Kidney (tissue), 14 donors: ENCODE data around the gene FRMD3. TPM values are rescaled to one million over a fixed set of nuclear protein-coding genes. Genes with fewer than 3 reads are reported as not detected.

Experiments
- DNase-seq, 5 donors: peaks; one replicate each; pipeline ENCODE4 v3.0.0-alpha.2; 2013 to 2020
- FAIRE-seq: peaks from 2 replicates; lab custom pipeline; 2012; peaks lifted over from hg19 to GRCh38; lab: Jason Lieb, UNC
- H3K27ac ChIP-seq, 2 donors: one replicate each; pipeline ENCODE4 v1.7.0; 2013; ENCODE audit warnings: low read depth in 2 of 2, low read length in 2 of 2, inconsistent platforms in 1 of 2
- H3K27me3 ChIP-seq: one replicate; pipeline ENCODE4 v1.7.1; 2013; ENCODE audit warnings: low read length, inconsistent platforms; ENCODE audit not compliant: control insufficient read depth, insufficient read depth
- H3K36me3 ChIP-seq, 3 donors: one replicate each; pipeline versions ENCODE4 v1.7.0 to v1.7.1; 2013; ENCODE audit warnings: low read length in 3 of 3, control low read depth in 1 of 3, inconsistent platforms in 1 of 3; ENCODE audit not compliant: insufficient read depth in 3 of 3, control insufficient read depth in 2 of 3
- H3K4me1 ChIP-seq, 3 donors: one replicate each; pipeline versions ENCODE4 v1.7.0 to v1.7.1; 2013; ENCODE audit warnings: low read length in 3 of 3, inconsistent platforms in 1 of 3, low read depth in 1 of 3; ENCODE audit not compliant: control insufficient read depth in 2 of 3, insufficient read depth in 2 of 3
- H3K4me3 ChIP-seq, 3 donors: one replicate each; pipeline versions ENCODE4 v1.7.0 to v1.8.1; 2013; ENCODE audit warnings: low read length in 3 of 3, control low read depth in 1 of 3, inconsistent platforms in 1 of 3
- H3K9ac ChIP-seq, 3 donors: one replicate each; pipeline versions ENCODE4 v1.7.0 to v1.7.1; 2013; ENCODE audit warnings: low read length in 3 of 3, control low read depth in 1 of 3, inconsistent platforms in 1 of 3
- H3K9me3 ChIP-seq, 3 donors: one replicate each; pipeline versions ENCODE4 v1.7.0 to v1.7.1; 2013; ENCODE audit warnings: low read length in 3 of 3, control low read depth in 1 of 3, inconsistent platforms in 1 of 3; ENCODE audit not compliant: control insufficient read depth in 2 of 3, insufficient read depth in 1 of 3
- CTCF ChIP-seq: IDR thresholded peaks from 3 replicates; pipeline ENCODE4 v1.5.1; 2012; ENCODE audit warnings: mild to moderate bottlenecking, moderate library complexity, borderline replicate concordance; ENCODE audit not compliant: insufficient read depth; ENCODE audit errors: extremely low read depth
- intact Hi-C: fragments of 100-400 bp; cut with DNase I; formaldehyde crosslinking; loops from one replicate; pipeline ENCODE4 v1.11.1; 2022
- polyA plus RNA-seq: library from polyadenylated mRNA; stranded (reverse); fragments of 350-450 nt; fragmentation: Illumina TruSeq; extraction: RNeasy Lipid Tissue Mini Kit (QIAGEN cat#74804); gene quantifications from one replicate; pipeline ENCODE4 v1.2.3, GENCODE V29; 2014; ENCODE audit warnings: low read depth, low replicate concordance; ENCODE audit not compliant: insufficient read depth
- total RNA-seq: library from RNA; stranded (reverse); fragmentation: NEBNext Ultra II Directional; extraction: Animal tissue kit (Norgen Biotek cat#: 25700); gene quantifications from one replicate; pipeline ENCODE4 v1.2.1, GENCODE V29; 2021
- donor health status: control.
- donor health status: control.
- donor health status: control.
- donor health status: control.
- donor health status: control.
- donor health status: DM: yes; HTN: yes; CAD: no.
- donor health status: Normal renal cell carcinoma (clear cell type).

The FRMD3 gene
- total and polyA plus RNA-seq, 2 donors from 2014 or later: 9.9 to 11.0 TPM

GRCh38 chr9:83535736-83536135 lies 2.5 kb downstream of the FRMD3 start:
- intact Hi-C loops: no loop called here
- Histone ChIP-seq H3K4me1 (peaks cover 0 to 5% (median 4%) of the 10 kb centered on the region in 3 donors), H3K27me3 (peaks cover 3% of the 10 kb centered on the region), H3K27ac (no peak overlapping the region), H3K4me3 (no peak overlapping the region), H3K9me3 (no peaks in the 10 kb centered on the region), H3K9ac (no peak overlapping the region), H3K36me3 (no peaks in the 10 kb centered on the region)
- DNase-seq: no peak
- TF ChIP-seq CTCF: no peak
- FAIRE-seq: no peak

GRCh38 chr9:83533296-83533695 lies 4.9 kb downstream of the FRMD3 start:
- no peak overlapping the region for H3K9ac ChIP-seq
- intact Hi-C loops: no loop called here
- no peak for DNase-seq

GRCh38 chr9:83526901-83527300 lies 11.3 kb downstream of the FRMD3 start:
- Histone ChIP-seq H3K4me1 (peaks cover 0 to 3% (median 0%) of the 10 kb centered on the region in 3 donors), H3K9ac (no peak overlapping the region), H3K27ac (no peak overlapping the region), H3K4me3 (no peak overlapping the region), H3K36me3 (no peaks in the 10 kb centered on the region), H3K27me3 (no peaks in the 10 kb centered on the region), H3K9me3 (no peaks in the 10 kb centered on the region)
- FAIRE-seq (no peak), DNase-seq (peak in 2 of 5 donors; percentile 49 to 57)
- TF ChIP-seq CTCF: no peak
- intact Hi-C loops: no loop called here

More at GRCh38 chr9:83533296-83533695, 4.9 kb downstream of the FRMD3 start:
- H3K27ac ChIP-seq: no peak overlapping the region
- TF ChIP-seq CTCF: no peak
- no peak for FAIRE-seq
- no peak overlapping the region for H3K4me3 ChIP-seq
- H3K9me3 ChIP-seq: no peaks in the 10 kb centered on the region
- H3K36me3 ChIP-seq: no peaks in the 10 kb centered on the region
- peaks cover 3% of the 10 kb centered on the region for H3K27me3 ChIP-seq
- H3K4me1 ChIP-seq: no peaks in the 10 kb centered on the region

GRCh38 chr9:83526211-83526610 lies 12.0 kb downstream of the FRMD3 start:
- H3K9me3 ChIP-seq: no peaks in the 10 kb centered on the region
- intact Hi-C loops: no loop called here

More at GRCh38 chr9:83526211-83526610, 12.0 kb downstream of the FRMD3 start:
- no peak overlapping the region for H3K27ac ChIP-seq
- H3K4me1 ChIP-seq: peaks cover 0 to 6% (median 3%) of the 10 kb centered on the region in 3 donors
- H3K27me3 ChIP-seq: no peaks in the 10 kb centered on the region
- H3K9ac ChIP-seq: no peak overlapping the region
- no peaks in the 10 kb centered on the region for H3K36me3 ChIP-seq
- no peak overlapping the region for H3K4me3 ChIP-seq
- DNase-seq (peak in 1 of 5 donors; percentile 51), FAIRE-seq (no peak)
- no peak for TF ChIP-seq CTCF
